Smooth muscle cell of the umbilical artery (primary cell): Measurements from ENCODE around the gene JPH3. TPM values are rescaled to one million over a fixed set of nuclear protein-coding genes. Genes with fewer than 3 reads are reported as not detected.

Source experiments
- total RNA-seq: library from RNA; depleted of rRNA; stranded (reverse); fragments of >200 nt; gene quantifications from 2 replicates; pipeline ENCODE4 v1.2.3, GENCODE V29; 2014

The JPH3 gene
- total RNA-seq, result not detected in 2 replicates

GRCh38 chr16:87602001-87602775, at the start of gene JPH3:
Gene JPH3, plus strand, starts transcription at chr16:87602508. Its CDS starts 639 bp downstream, at chr16:87603147.

Other genes starting within 250 kb of the JPH3 start
- gene FBXO31, start 218.7 kb upstream of the JPH3 start, total RNA-seq, result 21.7 and 44.2 TPM in 2 replicates
- 48.1 and 65.6 TPM in 2 replicates for gene MAP1LC3B, start 210.2 kb upstream of the JPH3 start, total RNA-seq
- 10.7 and 11.4 TPM in 2 replicates for gene ZCCHC14, start 109.5 kb upstream of the JPH3 start, total RNA-seq
- gene KLHDC4, start 163.5 kb downstream of the JPH3 start, total RNA-seq, result 16.9 and 26.2 TPM in 2 replicates